ENCODE results near the gene BARHL1. TPM values are rescaled to one million over a fixed set of nuclear protein-coding genes. Genes with fewer than 3 reads are reported as not detected.

BARHL1 gene
- polyA plus RNA-seq, 5 donors: not detected

- DNase-seq: no peak
Observed at GRCh38 chr9:132614324-132614723, 31.9 kb downstream of the BARHL1 start.

DNA sequence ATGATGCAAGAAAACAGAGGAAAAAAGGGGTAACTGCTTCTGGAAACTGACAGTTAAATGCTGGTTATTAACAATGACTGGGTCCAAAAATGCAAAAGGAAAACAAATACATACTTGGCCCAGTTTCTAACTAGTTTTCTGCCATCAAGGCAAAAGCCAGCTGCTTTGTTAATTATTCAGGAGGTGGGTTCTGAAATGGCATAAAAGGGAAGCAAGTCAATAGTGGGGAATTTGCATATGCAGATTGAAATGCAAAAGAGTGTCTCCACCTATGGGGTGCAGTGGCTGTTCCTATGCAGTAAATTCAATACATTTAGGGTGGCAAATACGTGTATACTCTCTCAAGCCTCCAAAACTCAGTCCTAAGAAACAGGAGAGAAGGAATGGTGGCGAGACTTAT, 33.4 kb downstream of the BARHL1 start:
- DNase-seq: peak in 1 of 2 donors; percentile 18

DNA sequence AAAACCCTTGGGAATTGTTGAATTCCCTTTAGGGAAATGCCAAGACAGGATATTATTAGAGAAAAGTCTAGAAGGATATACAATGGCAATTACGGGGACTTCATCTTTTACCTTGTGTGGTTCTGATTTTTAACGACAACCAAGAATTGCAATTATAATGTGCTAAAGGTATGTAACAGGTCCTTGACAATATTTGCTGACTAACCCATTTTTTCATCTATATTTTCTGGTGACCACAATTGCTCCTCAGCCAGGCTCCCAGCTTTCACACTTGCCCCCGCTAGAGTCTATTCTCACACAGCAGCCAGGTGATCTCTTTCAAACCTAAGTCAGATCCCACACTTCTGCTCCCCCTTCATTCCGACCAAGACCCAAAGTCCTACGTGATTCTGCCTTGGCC, 34.3 kb downstream of the BARHL1 start:
- no peak for DNase-seq

GRCh38 chr9:132622159-132622558, 39.8 kb downstream of the BARHL1 start:
- peak in 1 of 2 donors; percentile 24 for DNase-seq

GRCh38 chr9:132626285-132626684, 43.9 kb downstream of the BARHL1 start:
- DNase-seq: no peak

DNA sequence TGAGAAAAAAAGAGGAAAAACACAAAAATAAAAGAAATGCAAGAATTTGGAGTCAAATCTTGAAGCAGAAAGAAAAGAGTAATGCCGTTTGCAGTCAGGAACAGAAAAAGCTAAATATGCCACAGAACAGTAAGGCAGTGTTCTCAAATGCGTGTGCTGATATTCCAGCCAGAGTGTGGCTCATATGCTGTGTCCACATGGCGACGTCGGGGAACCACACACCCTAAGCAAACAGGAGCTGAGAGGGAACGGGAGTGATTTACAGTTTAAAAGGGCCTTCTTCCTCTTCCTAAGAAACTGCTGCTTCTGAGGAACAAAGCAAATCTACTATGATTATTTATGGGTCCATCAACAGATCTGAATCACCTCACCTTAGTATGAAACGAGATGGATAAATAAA, 44.7 kb downstream of the BARHL1 start:
- DNase-seq: no peak

DNA sequence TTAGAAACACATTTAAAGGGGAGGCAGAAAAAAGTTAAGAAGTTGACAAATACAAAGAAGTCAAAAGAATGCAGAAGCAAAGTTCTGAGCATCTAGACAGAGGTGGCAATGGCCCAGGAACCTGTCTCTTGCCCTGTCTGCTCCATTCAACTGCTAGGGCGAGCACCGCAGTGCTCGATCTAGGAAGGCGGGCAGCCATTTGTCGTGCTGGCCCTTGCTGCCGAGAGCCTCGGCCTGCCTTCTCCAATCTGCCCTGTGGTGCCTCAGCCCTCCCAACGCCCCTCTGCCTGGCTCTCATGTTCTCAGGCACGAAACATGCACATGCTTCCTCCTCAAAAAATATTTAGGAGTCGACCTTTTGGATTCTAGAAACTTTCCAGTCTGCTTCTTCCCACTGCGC, 45.2 kb downstream of the BARHL1 start:
- no peak for DNase-seq

DNA sequence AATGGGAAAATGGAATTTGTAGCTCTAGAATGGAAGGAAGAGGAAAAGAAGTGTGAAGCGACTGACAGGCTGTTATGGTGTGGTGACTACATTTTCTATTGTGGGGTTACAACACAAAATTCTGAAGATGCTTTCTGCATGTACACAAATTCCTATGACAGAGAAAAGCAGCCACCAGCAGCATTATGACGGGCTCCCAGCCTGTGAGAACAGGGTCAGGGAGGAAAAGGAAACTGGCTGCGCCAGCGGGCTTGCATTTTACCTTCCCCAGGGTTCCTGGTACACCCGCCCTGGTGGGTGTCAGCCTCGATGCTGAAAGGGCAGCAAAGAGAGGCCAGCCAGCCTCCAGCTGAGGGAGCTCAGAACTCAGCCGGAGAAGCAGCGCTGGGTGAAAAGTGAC, 46.3 kb downstream of the BARHL1 start:
- no peak for DNase-seq

DNA sequence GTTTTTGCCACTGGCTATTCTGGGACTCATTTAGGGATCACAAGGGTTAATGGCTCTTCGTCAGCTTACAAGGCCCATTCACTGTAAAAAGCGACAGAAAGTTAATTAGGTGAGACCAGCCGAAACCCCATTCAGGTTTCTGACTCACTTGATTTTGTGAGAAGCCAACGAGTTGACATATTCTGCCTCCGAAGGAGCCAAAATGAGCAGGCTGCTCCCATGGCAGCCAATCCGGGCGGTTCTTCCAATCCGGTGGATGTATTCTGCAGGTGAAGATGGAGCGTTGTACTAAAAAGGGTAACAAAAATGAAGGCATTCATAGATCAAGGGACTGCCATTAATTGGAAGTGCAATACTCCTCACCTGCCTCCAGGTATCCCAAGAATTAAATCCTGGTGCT, 47.7 kb downstream of the BARHL1 start:
- no peak for DNase-seq

DNA sequence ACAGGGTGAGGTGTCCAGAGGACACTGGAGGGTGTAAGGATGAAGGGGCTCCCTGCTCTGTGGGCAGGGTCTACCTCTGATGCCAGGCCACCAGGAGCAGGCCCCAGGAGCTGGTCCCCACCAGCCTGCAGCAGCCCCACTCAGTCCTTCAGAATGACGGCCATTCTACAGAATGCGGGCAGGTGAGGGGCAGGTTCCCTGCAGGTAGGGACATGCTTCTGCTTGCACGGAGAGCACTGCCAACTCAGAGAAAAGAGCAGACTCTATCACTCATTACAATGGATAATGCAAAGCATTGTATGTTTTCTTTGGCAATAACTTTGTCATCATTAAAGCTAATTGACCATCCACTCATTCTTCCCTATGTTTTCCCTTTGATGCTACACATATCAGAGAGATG, 48.4 kb downstream of the BARHL1 start:
- no peak for DNase-seq

- DNase-seq: no peak
Observed at GRCh38 chr9:132631280-132631679, 48.9 kb downstream of the BARHL1 start.

GRCh38 chr9:132631685-132632084, 49.3 kb downstream of the BARHL1 start:
- DNase-seq: no peak

DNA sequence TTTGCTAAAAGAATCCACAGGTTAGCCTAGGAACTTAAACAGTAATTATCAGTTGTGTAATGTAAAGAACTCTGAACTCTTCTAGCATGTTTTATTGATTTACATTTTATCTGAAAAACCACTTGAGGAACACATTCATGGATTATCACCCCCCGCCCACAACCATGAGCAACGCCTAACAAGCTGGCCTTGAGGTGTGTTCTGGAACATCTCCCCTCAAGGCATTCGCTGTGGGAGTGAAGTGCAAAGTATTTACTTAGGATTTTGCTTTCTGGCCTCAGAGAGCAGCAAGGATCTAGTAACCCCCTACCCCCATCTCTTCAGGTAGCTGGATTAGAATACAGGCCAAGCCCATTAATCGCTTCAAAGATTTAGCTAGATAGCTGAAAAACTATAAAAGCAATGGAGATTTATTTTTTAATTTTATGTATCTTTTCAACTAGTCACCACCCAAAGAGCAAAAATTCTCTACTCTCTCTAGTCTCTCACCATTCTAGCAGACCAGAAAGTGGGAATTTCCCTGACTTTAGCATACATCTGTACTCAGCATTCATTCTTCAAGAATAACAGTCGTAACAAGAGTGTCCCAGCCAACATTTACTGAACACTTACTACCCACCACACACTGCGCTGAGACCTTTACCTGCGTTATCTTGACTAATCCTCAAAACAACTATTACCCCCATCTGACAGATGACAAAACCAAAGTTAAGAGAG, 50.2 kb downstream of the BARHL1 start:
- no peak for DNase-seq

DNA sequence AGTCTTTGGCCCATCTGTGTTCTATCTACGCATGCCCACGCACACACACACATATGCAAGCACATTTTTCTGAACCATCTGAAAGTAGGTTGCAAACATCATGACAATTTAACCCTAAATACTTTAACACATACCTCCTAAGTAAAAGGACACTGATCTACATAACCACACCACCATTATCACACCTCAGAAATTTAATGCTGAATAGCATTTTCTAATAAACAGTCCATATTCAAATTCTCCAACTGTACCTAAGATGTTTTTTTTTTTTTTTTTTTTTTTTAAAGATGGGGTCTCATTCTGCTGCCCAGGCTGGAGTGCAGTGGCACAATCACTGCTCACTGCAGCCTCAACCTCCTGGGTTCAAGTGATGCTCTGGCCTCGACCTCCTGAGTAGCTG, 51.9 kb downstream of the BARHL1 start:
- no peak for DNase-seq

DNA sequence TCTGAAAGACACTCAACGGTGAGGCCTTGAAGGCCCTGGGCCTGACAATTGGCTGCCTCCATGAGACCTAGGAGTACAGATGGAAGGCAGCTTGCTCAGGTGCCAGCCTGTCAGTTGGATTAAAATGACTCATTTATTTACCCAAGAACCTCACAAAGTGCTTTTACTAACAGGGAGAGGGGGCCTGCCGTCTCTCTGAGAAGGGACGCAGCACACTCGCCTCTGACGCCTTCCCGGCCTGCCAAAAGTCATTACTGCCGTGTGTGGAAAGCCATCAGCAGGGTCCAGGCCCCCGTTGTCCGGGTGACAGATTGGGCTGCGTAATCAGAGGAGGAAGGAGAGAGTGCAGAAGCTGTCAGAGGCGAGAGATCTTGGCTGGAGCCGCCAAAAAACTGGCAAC, 54.9 kb downstream of the BARHL1 start:
- no peak for DNase-seq

GRCh38 chr9:132637801-132638200, 55.4 kb downstream of the BARHL1 start:
- no peak for DNase-seq

DNA sequence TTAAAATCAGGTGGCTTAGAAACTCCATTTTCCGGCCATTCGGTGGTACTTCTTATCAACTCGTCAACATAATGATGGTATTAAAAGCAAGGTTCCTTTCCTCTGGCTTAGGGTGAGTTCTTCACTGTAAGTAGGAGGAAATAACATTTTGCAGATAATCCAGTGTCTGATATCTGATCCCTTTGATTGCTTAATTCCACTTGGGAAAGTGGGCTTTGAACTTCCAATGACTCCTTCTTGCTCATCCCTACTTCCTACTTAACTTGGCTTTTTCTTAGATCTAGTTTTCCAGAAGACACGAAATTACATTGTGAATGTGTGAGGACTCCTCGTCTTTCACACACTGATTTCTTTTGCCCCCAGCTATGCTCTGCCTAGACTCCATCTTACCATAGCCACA, 55.8 kb downstream of the BARHL1 start:
- DNase-seq: no peak

DNA sequence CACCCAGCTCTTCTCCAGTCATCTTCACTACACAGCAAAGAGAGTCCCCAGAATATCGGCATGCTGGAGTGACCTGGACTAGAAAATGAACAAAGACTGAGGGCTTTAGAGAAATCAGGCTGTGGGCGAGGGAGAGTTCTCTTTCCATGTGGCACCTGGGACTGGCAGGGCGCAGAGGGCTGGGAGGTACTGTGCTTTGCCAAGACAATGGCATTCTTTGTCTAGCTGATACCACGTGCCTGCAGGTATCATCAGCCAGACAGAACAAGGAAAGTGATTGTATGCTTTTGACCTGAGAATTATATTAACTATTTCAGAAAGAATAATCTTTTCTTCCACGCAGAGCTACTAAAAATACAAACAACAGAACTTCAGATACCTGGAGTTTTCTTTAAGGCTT, 56.9 kb downstream of the BARHL1 start:
- DNase-seq: no peak

Other genes with a start within 250 kb of the BARHL1 start
- 10 to 100 TPM; 45.5 to 66.9 (median 60.5) TPM for gene SETX, start 227.6 kb upstream of the BARHL1 start, polyA plus RNA-seq (ENCODE audit: insufficient read depth in 1 of 5, insufficient read length in 5 of 5, low replicate concordance in 1 of 5)
- gene TTF1, start 175.8 kb upstream of the BARHL1 start, polyA plus RNA-seq (ENCODE audit: insufficient read depth in 1 of 5, insufficient read length in 5 of 5, low replicate concordance in 1 of 5): 10 to 100 TPM; 15.0 to 19.6 (median 19.5) TPM
- 1 to 10 TPM in 4 of 5 donors, under 1 TPM in 1; 0.35 to 4.4 (median 2.8) TPM for gene CFAP77, start 172.4 kb upstream of the BARHL1 start, polyA plus RNA-seq (ENCODE audit: insufficient read depth in 1 of 5, insufficient read length in 5 of 5, low replicate concordance in 1 of 5)
- 10 to 100 TPM; 12.3 to 17.4 (median 15.0) TPM for gene DDX31, start 87.4 kb downstream of the BARHL1 start, polyA plus RNA-seq (ENCODE audit: insufficient read depth in 1 of 5, insufficient read length in 5 of 5, low replicate concordance in 1 of 5)
- 10 to 100 TPM; 17.0 to 25.1 (median 23.2) TPM for gene GTF3C4, start 87.9 kb downstream of the BARHL1 start, polyA plus RNA-seq (ENCODE audit: insufficient read depth in 1 of 5, insufficient read length in 5 of 5, low replicate concordance in 1 of 5)

Data from right lung (tissue), 5 donors.